ENCODE results near the gene PTGER1.

DNA sequence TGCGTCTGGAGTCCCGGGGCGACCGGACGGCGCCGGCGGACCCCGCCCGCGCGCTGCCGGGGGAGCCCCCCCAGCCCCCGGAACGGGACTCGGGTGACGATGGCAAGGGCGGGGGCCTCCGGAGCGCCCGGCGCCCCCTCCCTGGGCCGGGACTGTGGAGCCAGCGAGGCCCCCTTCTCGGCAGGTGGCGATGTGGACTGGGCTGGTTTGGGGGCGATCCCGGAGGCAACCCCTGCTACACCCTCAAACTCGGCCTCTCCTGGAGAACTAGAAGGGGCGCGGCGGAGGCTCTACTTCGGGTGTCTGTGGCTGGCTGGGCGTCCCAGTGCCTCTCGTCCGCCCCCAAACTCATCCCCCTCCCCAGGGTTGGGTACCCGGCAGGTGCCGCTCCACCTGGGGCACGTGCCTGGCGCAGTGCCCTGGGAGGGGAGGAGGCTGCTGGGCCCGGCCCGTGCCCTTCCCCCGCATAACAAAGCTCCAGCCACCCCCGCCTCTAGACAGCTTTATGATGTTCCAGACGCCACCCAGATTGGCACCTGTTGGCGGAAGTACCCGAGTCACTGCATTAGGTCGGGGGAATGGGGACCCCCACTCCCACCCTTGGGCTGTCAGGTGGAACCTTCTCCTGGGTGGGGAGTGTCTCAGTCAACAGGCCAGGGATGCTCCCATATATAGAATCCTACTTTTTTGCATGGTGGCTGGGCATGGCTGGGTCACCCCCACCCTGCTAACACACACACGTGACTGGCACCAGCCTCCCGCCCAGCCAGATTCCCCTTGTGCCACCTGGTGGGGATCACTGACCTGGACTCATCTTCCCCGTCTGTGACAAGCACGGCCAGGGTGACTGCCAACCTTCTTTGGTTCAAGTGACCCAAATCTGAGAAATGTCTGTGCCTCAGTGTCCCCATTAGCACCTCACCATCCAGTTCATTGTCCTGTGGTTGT, 41.3 kb downstream of the PTGER1 start:
- TF ChIP-seq, protein P1, sequence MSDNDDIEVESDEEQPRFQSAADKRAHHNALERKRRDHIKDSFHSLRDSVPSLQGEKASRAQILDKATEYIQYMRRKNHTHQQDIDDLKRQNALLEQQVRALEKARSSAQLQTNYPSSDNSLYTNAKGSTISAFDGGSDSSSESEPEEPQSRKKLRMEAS (IDR thresholded peaks at IDR 0.05; ENCODE audit: insufficient read depth, insufficient read length) = no peak
- TF ChIP-seq CTCF (IDR thresholded peaks at IDR 0.05; ENCODE audit: extremely low read depth in 1 of 2, insufficient read depth in 1 of 2, low read depth in 1 of 2, low read length in 2 of 2) (no peak), POLR2AphosphoS5 (IDR thresholded peaks at IDR 0.05; ENCODE audit: insufficient read depth, low read depth, low read length) (no peak), POLR2A (IDR thresholded peaks at IDR 0.05; ENCODE audit: low read depth, low read length) (peak; percentile 13), EZH2 (IDR thresholded peaks at IDR 0.05; ENCODE audit: borderline replicate concordance, low read depth, low read length, severe bottlenecking) (no peak)
